ENCODE measurements around the gene SLC45A1.

Gene SLC45A1

DNA sequence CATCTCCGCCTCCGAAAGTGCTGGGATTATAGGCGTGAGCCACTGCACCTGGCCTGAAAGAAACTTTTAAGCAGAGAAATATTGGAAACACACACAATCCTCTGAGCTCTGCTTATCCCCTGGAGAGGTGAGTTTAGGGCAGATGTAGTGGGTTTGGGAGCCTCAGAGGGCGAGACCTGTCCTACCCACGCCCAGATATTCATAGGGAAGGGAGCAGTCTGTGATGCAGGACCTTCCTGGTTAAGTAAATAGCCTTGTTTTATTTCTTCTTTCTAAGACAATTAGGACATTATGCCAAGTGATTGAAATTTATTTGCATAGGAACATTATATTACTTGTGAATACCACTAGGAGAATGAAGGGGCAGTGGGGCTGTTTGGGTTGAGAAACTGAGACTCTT, 18.0 kb upstream of the SLC45A1 start:
- TF ChIP-seq, protein P1, sequence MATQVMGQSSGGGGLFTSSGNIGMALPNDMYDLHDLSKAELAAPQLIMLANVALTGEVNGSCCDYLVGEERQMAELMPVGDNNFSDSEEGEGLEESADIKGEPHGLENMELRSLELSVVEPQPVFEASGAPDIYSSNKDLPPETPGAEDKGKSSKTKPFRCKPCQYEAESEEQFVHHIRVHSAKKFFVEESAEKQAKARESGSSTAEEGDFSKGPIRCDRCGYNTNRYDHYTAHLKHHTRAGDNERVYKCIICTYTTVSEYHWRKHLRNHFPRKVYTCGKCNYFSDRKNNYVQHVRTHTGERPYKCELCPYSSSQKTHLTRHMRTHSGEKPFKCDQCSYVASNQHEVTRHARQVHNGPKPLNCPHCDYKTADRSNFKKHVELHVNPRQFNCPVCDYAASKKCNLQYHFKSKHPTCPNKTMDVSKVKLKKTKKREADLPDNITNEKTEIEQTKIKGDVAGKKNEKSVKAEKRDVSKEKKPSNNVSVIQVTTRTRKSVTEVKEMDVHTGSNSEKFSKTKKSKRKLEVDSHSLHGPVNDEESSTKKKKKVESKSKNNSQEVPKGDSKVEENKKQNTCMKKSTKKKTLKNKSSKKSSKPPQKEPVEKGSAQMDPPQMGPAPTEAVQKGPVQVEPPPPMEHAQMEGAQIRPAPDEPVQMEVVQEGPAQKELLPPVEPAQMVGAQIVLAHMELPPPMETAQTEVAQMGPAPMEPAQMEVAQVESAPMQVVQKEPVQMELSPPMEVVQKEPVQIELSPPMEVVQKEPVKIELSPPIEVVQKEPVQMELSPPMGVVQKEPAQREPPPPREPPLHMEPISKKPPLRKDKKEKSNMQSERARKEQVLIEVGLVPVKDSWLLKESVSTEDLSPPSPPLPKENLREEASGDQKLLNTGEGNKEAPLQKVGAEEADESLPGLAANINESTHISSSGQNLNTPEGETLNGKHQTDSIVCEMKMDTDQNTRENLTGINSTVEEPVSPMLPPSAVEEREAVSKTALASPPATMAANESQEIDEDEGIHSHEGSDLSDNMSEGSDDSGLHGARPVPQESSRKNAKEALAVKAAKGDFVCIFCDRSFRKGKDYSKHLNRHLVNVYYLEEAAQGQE (IDR thresholded peaks at IDR 0.05; ENCODE audit: insufficient read depth in 1 of 2, low read depth in 2 of 2, low read length in 2 of 2): no peak
- no peak for TF ChIP-seq SIN3A (IDR thresholded peaks at IDR 0.05; ENCODE audit: borderline replicate concordance, insufficient read depth, low read length)
- no peak for TF ChIP-seq POLR2AphosphoS5 (IDR thresholded peaks at IDR 0.05; ENCODE audit: low read depth, low read length)
- no peak for TF ChIP-seq FOXP2 (optimal IDR thresholded peaks at IDR 0.05; ENCODE audit: borderline replicate concordance, extremely low read depth, extremely low read length, insufficient read depth)
- no peak for TF ChIP-seq TAF1 (IDR thresholded peaks at IDR 0.05; ENCODE audit: borderline replicate concordance, insufficient read depth, low read length)

DNA sequence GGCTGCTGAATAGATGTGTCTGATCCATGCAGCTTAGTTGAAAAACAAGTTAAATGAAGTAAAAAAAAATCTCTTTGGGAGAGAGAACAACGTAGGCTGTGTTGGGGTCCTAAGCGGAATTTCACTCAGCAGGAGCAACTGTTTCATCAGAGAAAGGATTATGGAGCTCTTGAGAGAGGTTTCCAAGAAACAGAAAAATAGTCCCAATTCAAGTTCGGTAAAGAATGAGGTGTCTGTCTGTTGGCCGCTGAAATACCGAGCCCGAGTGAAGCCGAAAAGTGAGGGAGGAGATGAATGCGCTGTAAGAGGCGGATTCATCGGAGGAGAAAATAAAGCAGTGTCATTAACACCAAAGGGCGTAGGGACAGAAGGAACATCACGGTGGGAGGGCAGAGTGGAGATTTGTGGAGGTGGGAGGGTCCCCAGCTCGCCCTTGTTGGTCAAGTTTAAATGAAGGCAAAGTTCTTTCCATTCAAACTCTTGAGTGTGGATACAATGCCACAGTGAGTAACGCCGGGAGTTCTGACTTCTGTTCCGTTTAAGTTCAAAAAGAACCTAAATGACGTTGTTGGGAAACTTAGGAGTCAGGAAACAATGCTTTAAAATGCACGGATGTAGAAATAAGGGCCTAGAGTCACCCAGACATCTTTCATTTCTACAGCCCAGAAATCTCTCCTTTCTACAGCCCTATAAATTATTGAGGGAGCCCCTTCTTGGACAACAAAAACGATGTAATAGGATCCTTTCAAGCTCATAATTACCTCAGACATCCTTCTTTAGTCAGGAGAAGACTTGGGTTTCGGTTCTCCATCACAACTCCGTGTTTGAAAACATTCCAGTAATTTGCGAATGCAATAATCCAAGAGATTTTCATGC, 15.6 kb upstream of the SLC45A1 start:
- TF ChIP-seq SIN3A (IDR thresholded peaks at IDR 0.05; ENCODE audit: borderline replicate concordance, insufficient read depth, low read length) (no peak), FOXP2 (optimal IDR thresholded peaks at IDR 0.05; ENCODE audit: borderline replicate concordance, extremely low read depth, extremely low read length, insufficient read depth) (no peak), TAF1 (IDR thresholded peaks at IDR 0.05; ENCODE audit: borderline replicate concordance, insufficient read depth, low read length) (no peak), POLR2AphosphoS5 (IDR thresholded peaks at IDR 0.05; ENCODE audit: low read depth, low read length) (no peak)
- TF ChIP-seq, protein P1 (IDR thresholded peaks at IDR 0.05; ENCODE audit: insufficient read depth in 1 of 2, low read depth in 2 of 2, low read length in 2 of 2): no peak

DNA sequence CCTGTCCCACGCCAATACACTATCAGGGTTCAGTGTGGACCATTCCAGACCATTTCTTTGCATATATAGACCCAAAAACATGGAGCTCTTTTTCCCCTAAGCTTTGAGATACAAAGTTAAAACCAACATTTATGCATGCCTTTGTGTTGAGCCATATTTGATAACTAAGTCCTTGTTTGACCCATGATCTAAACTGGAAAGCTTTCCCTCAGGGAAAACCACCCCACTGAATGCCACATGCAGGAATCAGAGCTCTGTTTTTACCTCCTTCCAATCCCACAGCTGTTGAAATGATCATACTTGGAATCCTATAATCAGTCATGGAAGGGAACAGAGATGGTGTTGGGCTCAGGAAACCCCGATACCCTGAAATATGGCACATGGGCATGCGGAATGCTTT, 14.8 kb upstream of the SLC45A1 start:
- TF ChIP-seq TAF1 (IDR thresholded peaks at IDR 0.05; ENCODE audit: borderline replicate concordance, insufficient read depth, low read length): no peak

DNA sequence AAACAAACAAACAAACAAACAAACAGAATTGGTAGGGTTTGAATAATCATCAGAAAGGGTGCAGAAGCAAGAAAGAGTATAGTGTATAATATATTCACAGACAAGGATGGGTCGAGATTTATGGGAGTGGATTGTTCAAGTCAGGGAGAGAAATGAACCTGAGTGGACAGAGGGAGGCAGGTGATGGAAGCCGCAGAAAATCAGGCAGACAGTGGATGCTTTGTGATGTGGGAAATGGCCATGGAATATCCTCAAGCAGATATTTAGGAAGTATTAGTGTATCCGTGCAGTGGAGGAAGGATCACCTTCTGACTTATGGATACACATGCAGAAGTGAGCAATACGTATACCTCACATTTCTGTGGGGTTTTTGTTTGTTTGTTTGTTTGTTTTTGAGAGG, 14.0 kb upstream of the SLC45A1 start:
- no peak for TF ChIP-seq SIN3A (IDR thresholded peaks at IDR 0.05; ENCODE audit: borderline replicate concordance, insufficient read depth, low read length)
- TF ChIP-seq FOXP2 (optimal IDR thresholded peaks at IDR 0.05; ENCODE audit: borderline replicate concordance, extremely low read depth, extremely low read length, insufficient read depth): no peak
- no peak for TF ChIP-seq POLR2AphosphoS5 (IDR thresholded peaks at IDR 0.05; ENCODE audit: low read depth, low read length)
- TF ChIP-seq, protein P1 (IDR thresholded peaks at IDR 0.05; ENCODE audit: insufficient read depth in 1 of 2, low read depth in 2 of 2, low read length in 2 of 2): no peak
- no peak for TF ChIP-seq TAF1 (IDR thresholded peaks at IDR 0.05; ENCODE audit: borderline replicate concordance, insufficient read depth, low read length)

DNA sequence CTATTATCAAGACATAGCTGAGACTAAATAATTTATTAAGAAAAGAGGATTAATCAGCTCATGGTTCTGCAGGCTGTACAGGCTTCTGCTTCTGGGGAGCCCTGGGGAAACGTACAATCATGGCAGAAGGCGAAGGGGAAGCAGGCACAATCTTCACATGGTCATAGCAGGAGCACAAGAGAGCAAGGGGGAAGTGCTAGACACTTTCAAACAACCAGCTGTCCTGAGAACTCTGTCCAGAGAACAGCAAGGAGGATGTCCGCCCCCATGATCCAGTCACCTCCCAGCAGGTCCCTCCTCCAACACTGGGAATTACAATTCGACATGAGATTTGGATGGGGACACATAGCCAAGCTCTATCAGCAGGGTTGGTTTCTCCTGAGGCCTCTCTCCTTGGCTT, 10.3 kb upstream of the SLC45A1 start:
- TF ChIP-seq POLR2AphosphoS5 (IDR thresholded peaks at IDR 0.05; ENCODE audit: low read depth, low read length) (no peak), SIN3A (IDR thresholded peaks at IDR 0.05; ENCODE audit: borderline replicate concordance, insufficient read depth, low read length) (no peak), FOXP2 (optimal IDR thresholded peaks at IDR 0.05; ENCODE audit: borderline replicate concordance, extremely low read depth, extremely low read length, insufficient read depth) (no peak), TAF1 (IDR thresholded peaks at IDR 0.05; ENCODE audit: borderline replicate concordance, insufficient read depth, low read length) (no peak)
- TF ChIP-seq, protein P1 (IDR thresholded peaks at IDR 0.05; ENCODE audit: insufficient read depth in 1 of 2, low read depth in 2 of 2, low read length in 2 of 2): no peak

Measured in PFSK-1 (cell line).